Measurements from ENCODE around the gene ZSWIM8.
A peak's percentile ranks its signal among the peaks of the same experiment; 100 is the strongest.
"Not testable (repeated sequence)": the region's sequence is repeated elsewhere in the genome, so short reads cannot be mapped to it uniquely, and the experiment has no call there.

ZSWIM8 gene

GRCh38 chr10:73774637-73775036, 10.8 kb upstream of the ZSWIM8 start:
- no peak for DNase-seq

GRCh38 chr10:73779018-73779417, 6.4 kb upstream of the ZSWIM8 start:
- DNase-seq, result no peak

GRCh38 chr10:73779539-73780197, 5.7 kb upstream of the ZSWIM8 start:
- DNase-seq, result no peak

- DNase-seq, result no peak
These were observed 5.1 kb upstream of the ZSWIM8 start for GRCh38 chr10:73780301-73780700.

- no peak for DNase-seq
These were observed 4.4 kb upstream of the ZSWIM8 start for GRCh38 chr10:73780966-73781365.

- DNase-seq, result no peak
These were observed 3.9 kb upstream of the ZSWIM8 start for GRCh38 chr10:73781548-73781878.

- peak; percentile 96 for DNase-seq
These were observed 3.3 kb upstream of the ZSWIM8 start, which contains the start of gene CHCHD1 for GRCh38 chr10:73781879-73782748. Gene CHCHD1 (plus strand): TSS chr10:73782048. CDS start chr10:73782076, 28 bp downstream.

- no peak for DNase-seq
These were observed 2.7 kb upstream of the ZSWIM8 start for GRCh38 chr10:73782749-73783085.

- DNase-seq, result peak; percentile 54
These were observed 510 bp downstream of the ZSWIM8 start for GRCh38 chr10:73785721-73786511.

- DNase-seq, result no peak
These were observed 1.1 kb downstream of the ZSWIM8 start for GRCh38 chr10:73786512-73786885.

GRCh38 chr10:73787031-73787800, 1.8 kb downstream of the ZSWIM8 start:
- DNase-seq, result not testable (repeated sequence)

GRCh38 chr10:73788864-73789658, 3.7 kb downstream of the ZSWIM8 start:
- no peak for DNase-seq

- no peak for DNase-seq
These were observed 4.3 kb downstream of the ZSWIM8 start for GRCh38 chr10:73789659-73790055.

GRCh38 chr10:73790886-73791625, 5.7 kb downstream of the ZSWIM8 start:
- no peak for DNase-seq

- DNase-seq, result no peak
These were observed 6.5 kb downstream of the ZSWIM8 start for GRCh38 chr10:73791871-73792400.

- no peak for DNase-seq
These were observed 8.1 kb downstream of the ZSWIM8 start for GRCh38 chr10:73793456-73793855.

- DNase-seq, result not testable (repeated sequence)
These were observed 10.1 kb downstream of the ZSWIM8 start for GRCh38 chr10:73795491-73795890.

- not testable (repeated sequence) for DNase-seq
These were observed 10.6 kb downstream of the ZSWIM8 start for GRCh38 chr10:73796035-73796434.

- DNase-seq, result no peak
These were observed 11.4 kb downstream of the ZSWIM8 start for GRCh38 chr10:73796766-73797165.

GRCh38 chr10:73797324-73798025, 12.1 kb downstream of the ZSWIM8 start:
- DNase-seq, result no peak
